SK-N-MC (cell line): Measurements from ENCODE around the gene RCBTB2.
"Not testable (repeated sequence)": the region's sequence is repeated elsewhere in the genome, so short reads cannot be mapped to it uniquely, and the experiment has no call there.

Experiments used
- EZH2 ChIP-seq: fragments of 200-600 bp; sonication (generic); IDR thresholded peaks from one replicate; pipeline ENCODE4 v1.6.1; 2017; ENCODE audit warnings: antibody characterized with exemption
- FOXP2 ChIP-seq: optimal IDR thresholded peaks from 2 replicates; pipeline ENCODE3; 2011; ENCODE audit warnings: mild to moderate bottlenecking, moderate library complexity; ENCODE audit not compliant: insufficient read depth; ENCODE audit errors: extremely low read length, control extremely low read depth
- POLR2AphosphoS5 ChIP-seq: IDR thresholded peaks from 2 replicates; pipeline ENCODE4 v1.6.1; 2012; ENCODE audit warnings: mild to moderate bottlenecking, low read depth, low read length, borderline replicate concordance

- not testable (repeated sequence) for TF ChIP-seq EZH2, POLR2AphosphoS5, FOXP2
These were observed 47.0 kb upstream of the RCBTB2 start for GRCh38 chr13:48579919-48580180.
